GM19452 (cell line): ENCODE results near the gene EZR.

Experiments
- ATAC-seq: cut with Tn5 transposase; IDR thresholded peaks from one replicate; pipeline ENCODE4 v1.9.1; 2021; ENCODE audit not compliant: unreplicated experiment

EZR gene

GRCh38 chr6:158819977-158820622 lies 932 bp upstream of the EZR start:
- ATAC-seq = no peak

DNA sequence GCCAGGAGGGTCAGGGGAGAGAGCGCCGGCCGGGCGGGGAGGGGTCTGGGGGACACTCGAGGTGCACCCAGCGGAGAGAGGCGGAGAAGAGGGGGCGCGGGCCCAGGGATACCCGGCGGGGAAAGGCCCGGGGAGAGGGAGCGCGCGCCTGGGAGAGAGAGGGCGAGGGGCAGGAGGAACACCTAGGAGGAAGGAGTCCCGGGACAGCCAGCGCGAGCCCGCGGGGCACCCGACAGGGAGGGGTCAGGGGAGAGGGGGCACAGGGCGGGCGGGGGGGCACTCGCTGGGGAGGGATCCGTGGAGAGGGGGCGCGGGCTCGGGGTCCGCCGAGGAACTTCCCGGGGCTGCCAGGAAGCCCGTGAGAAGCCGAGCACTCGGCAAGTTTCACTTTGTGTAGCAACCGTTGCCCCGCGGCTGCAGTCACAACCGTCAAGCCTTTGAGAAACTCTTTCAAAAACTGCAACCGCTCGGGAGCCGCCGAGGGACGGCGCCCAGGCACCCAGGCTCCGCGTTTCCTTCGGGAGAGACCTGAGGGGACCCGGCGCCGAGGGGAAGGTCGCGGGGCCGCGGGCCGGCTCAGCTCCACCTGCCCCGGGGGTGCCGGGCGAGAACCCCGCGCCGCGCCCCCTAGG lies 471 bp downstream of the EZR start:
- ATAC-seq = peak; percentile 31

- peak; percentile 38 for ATAC-seq
Measured at GRCh38 chr6:158817728-158818580, 1.2 kb downstream of the EZR start.

DNA sequence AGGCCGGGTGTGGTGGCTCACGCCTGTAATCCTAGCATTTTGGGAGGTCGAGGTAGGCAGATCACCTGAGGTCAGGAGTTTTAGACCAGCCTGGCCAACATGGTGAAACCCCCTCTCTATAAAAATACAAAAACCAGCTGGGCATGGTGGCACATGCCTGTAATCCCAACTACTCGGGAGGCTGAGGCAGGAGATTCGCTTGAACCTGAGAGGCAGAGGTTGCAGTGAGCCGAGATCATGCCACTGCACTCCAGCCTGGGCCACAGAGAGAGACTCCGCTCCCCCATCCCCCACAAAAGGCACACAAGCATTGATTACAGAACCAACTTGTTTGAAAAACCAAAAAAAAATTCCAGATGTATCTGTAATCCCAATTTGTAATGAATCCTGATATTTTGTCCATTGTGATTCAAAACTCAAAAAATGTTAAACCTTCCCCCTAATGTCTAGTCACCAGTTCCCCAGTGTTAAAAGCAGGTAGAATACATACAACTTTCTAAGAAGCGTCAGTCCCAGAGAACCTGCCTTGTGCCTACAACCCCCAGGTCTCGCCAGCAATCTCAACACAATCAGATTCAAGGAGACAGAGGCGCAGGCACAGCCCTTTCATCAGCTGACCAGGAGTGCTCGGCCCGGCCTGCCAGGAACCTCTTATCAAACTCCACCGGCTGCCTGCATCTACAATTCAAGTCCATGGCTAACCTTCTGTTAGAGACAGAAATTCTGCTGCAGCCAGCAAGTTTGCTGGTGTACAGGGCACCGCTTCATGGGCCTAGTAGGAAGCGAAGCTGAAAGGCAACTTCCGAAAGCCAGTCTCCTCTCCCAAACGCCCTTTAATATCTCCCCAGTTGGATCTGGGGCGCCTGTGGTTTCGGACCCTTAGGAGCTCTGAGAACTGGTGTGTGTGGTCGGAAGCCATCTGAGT lies 2.1 kb downstream of the EZR start:
- no peak for ATAC-seq

GRCh38 chr6:158816329-158816728 lies 2.8 kb downstream of the EZR start:
- ATAC-seq = no peak

GRCh38 chr6:158815907-158816306 lies 3.3 kb downstream of the EZR start:
- ATAC-seq = no peak

- ATAC-seq = no peak
Measured at GRCh38 chr6:158815379-158815724, 3.8 kb downstream of the EZR start.

DNA sequence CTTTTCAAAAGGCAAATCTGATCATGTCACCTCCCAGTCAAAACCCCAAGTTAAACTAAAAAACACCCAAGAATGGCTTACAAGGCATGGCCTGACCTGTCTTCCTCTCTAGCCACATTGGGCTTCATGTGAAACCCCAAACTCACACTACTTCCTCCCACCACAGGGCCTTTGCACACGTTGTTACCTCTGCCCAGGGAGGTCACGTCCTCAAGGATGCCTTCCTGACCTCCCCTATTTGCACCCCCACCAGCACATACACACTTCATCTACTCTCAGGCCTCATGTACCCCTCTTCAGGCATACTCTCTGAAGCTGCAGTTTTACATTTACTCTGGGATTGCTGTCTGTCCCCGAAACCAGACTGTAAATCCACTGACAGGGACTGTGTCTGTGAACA lies 6.1 kb downstream of the EZR start:
- no peak for ATAC-seq

DNA sequence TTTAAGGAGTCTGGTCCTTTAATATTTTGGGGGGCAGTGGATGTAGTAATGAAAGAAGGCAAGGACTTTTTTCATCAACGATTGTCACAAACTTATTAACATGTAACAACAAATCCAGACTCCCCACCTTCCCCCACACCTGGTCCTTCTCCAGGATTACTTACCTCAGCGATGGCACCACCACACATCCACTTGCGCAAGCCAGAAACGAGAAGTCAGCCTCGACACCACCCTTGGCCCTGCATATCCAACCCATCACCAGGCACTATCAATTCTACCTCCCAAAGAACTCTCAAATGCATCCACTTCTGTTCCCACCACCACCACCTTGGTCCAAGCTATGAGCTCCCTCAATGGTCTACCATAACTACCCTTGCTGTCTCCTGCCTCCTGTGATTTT lies 6.6 kb downstream of the EZR start:
- ATAC-seq = no peak

DNA sequence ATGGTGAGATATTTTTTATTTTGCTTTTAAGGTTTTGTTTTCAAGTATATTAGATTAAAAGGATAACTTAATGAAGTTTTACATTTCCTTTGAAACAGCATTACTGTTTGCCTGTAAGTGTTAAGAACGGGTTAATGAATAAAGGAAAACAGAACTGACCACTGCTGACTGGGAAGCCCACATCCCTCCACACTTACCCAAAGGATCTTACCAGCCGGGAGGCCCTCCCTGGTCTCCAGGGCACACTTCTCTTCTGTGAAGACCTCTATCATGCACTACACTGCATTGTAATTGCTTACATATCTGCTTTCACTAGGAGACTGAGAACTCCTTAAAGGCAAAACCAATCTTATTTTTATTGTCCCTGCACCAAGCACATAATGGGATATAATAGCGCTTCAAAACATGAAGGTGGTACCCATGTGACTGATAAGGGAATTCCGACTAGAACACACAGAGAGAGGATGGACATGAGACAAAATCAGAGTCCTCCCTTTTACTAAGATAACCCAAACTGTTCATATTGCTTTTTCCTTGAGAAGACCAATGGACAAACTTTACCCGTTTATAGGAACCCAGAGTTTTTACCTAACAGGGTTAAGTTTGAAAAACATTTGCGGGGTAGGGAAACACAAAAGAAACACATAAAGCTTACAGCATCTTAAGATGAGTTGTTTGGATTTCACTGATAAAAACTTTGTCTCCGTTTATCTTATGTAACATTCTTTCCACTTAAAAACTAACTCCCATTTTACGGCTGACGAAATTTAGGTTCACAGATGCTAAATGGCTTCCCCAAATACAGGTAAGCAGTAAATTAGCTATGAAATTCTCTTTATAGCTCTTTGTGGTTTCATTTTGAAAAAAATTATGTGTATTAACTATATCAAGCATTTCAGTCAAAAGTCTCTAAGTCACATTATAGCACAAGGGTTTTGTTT lies 8.7 kb downstream of the EZR start:
- ATAC-seq = no peak

DNA sequence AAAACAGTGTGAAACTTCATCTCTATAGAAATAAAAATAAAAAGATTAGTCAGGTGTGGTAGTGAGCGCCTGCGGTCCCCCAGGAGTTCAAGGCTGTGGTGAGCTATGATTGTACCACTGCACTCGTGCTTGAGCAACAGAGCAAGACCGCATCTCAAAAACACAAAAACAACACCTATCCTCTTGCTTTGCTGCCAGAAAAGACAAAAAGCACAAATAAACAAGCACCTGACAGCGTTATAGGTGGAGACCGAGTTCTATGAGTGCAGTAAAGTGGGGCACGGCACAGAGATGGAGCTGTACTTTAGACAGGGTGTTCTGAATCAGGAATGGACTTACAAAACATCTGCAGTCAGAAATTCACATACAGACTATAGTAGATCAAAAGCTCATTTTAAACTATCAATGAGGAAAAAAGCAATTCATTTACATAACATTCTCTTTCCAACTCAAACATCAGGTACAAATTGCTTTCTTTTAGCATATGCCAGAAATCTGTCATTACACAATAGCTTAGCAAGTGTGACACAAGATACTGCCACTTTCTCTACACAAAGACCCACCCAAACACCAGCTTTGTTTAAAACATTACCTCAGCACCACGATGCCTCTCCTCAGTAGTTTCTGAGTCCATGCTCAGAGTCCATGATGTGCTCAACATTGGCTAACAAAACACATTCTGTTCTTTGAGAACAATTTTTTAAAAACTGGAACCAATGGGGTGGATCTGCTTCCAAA lies 10.1 kb downstream of the EZR start:
- peak; percentile 61 for ATAC-seq

- ATAC-seq = no peak
Measured at GRCh38 chr6:158808442-158808833, 10.7 kb downstream of the EZR start.

GRCh38 chr6:158807515-158808441 lies 11.4 kb downstream of the EZR start:
- ATAC-seq = no peak

DNA sequence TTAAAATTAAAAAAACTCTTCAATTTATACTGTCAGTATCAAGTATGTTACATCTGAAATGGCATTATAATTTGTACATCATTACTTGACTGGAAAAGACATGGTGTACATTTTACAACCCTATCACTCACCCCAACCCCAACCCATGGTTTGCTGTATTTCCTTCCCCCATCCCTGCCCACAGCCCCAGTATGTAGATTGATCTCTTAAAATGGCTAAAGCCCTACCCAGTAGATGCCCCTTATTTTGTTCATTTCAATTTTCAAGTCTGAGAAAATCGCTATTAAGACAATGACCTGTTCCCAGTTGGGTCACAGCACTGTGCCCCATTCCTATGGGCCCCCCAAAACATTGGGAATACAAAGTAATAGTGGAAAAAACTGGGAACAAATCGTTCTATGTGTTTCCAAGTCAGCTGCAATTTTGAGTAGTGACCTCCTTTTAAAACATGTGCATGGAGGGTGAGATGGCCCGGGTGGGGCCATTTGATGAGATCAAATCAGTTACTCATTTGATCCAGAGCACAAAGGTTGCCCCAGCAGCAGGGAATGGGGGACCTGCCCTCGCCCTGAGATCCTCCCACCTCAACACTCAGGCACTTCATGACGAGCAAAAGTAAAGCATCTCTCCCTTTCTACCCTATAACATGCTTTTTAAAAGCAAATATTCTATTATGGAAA lies 13.3 kb downstream of the EZR start:
- ATAC-seq = no peak

- ATAC-seq = no peak
Measured at GRCh38 chr6:158804207-158804606, 15.0 kb downstream of the EZR start.

- ATAC-seq = peak; percentile 79
Measured at GRCh38 chr6:158803733-158804143, 15.4 kb downstream of the EZR start.

- no peak for ATAC-seq
Measured at GRCh38 chr6:158801655-158802294, 17.4 kb downstream of the EZR start.
